GM23248 (cell line): Measurements from ENCODE around the gene SLC22A2.

Experiments used
- EZH2 ChIP-seq: fragments of 200-600 bp; sonication (generic); IDR thresholded peaks from 2 replicates; pipeline ENCODE4 v1.6.1; 2018; ENCODE audit warnings: antibody characterized with exemption, mild to moderate bottlenecking; ENCODE audit not compliant: insufficient read depth, poor library complexity, severe bottlenecking
- EZH2phosphoT487 ChIP-seq: fragments of 200-600 bp; sonication (generic); IDR thresholded peaks from 2 replicates; pipeline ENCODE4 v1.6.1; 2018; ENCODE audit warnings: antibody characterized with exemption, moderate library complexity, mild to moderate bottlenecking, low read depth; ENCODE audit not compliant: insufficient read depth

DNA sequence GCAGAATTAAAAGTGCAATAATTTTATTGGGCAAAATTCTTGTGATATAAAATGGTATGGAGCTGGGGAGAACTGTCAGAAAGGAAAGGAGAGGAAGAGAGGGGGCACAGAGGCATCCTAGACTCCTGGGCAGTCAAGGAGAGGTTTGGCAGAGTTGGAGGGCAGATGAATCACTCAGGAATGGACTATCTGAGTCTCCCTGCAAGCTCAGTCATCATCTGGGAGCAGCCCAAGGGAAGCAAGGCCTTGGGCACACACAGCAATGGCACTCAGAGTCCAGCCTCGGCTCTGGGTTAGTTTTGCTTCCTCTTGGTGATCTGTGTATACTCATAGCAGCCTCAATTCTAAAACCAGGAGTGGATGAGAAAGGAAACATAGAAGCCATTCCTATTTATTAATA is 69.8 kb downstream of the SLC22A2 start:
- TF ChIP-seq EZH2 (no peak), EZH2phosphoT487 (no peak)
